A549 (cell line): ENCODE results near the gene ZNF213.

Experiments
- BHLHE40 ChIP-seq: IDR thresholded peaks from 2 replicates; pipeline ENCODE4 v1.6.1; 2012; ENCODE audit warnings: low read depth, low read length, inconsistent platforms
- CBX8 ChIP-seq: fragments of 200-600 bp; sonication (generic); IDR thresholded peaks from 2 replicates; pipeline ENCODE4 v1.6.1; 2016
- CEBPB ChIP-seq, 2 experiments: fragments of >200 bp in 1 of 2; sonication (Bioruptor Twin) in 1 of 2; formaldehyde crosslinking in 1 of 2; IDR thresholded peaks; 2 replicates each; pipeline ENCODE4 v1.6.1; 2012 to 2016
- EP300 ChIP-seq, 2 experiments: fragments of >200 bp; sonication (Bioruptor Twin); formaldehyde crosslinking; IDR thresholded peaks; 2 replicates in 1 of 2; 3 replicates in 1 of 2; pipeline ENCODE4 v1.6.1; 2016 to 2017
- JUN ChIP-seq, 2 experiments: fragments of >200 bp; sonication (Bioruptor Twin); formaldehyde crosslinking; IDR thresholded peaks; 2 replicates in 1 of 2; 3 replicates in 1 of 2; pipeline ENCODE4 v1.6.1; 2016 to 2017
- KDM1A ChIP-seq: fragments of 200-600 bp; sonication (generic); IDR thresholded peaks from 2 replicates; pipeline ENCODE4 v1.6.1; 2016; ENCODE audit warnings: low read depth, mild to moderate bottlenecking
- POLR2AphosphoS2 ChIP-seq: conservative IDR thresholded peaks from 2 replicates; pipeline ENCODE4 v1.6.1; 2012; ENCODE audit warnings: low read length, improper control_type of control experiment, inconsistent platforms
- SREBF2 ChIP-seq: fragments of 450-650 bp; IDR thresholded peaks from 2 replicates; pipeline ENCODE4 v1.6.1; 2014; ENCODE audit warnings: mild to moderate bottlenecking, moderate library complexity
- TFCP2L1 ChIP-seq: fragments of 250-450 bp; sonication (Bioruptor Pico); IDR thresholded peaks from 2 replicates; pipeline ENCODE4 v1.5.0; 2021; ENCODE audit warnings: mild to moderate bottlenecking
- ZNF302 ChIP-seq: fragments of 250-450 bp; sonication (Bioruptor Pico); IDR thresholded peaks from 2 replicates; pipeline ENCODE4 v1.9.0; 2021; ENCODE audit warnings: inconsistent platforms, mild to moderate bottlenecking, moderate library complexity
- TF ChIP-seq, protein P1 (sequence below): fragments of >200 bp; sonication (Bioruptor Twin); formaldehyde crosslinking; IDR thresholded peaks from 3 replicates; pipeline ENCODE4 v1.5.1; 2016
- TF ChIP-seq, protein P2 (sequence below): fragments of 450-650 bp; IDR thresholded peaks from 2 replicates; pipeline ENCODE4 v1.6.1; 2014; ENCODE audit warnings: antibody characterized with exemption

DNA sequence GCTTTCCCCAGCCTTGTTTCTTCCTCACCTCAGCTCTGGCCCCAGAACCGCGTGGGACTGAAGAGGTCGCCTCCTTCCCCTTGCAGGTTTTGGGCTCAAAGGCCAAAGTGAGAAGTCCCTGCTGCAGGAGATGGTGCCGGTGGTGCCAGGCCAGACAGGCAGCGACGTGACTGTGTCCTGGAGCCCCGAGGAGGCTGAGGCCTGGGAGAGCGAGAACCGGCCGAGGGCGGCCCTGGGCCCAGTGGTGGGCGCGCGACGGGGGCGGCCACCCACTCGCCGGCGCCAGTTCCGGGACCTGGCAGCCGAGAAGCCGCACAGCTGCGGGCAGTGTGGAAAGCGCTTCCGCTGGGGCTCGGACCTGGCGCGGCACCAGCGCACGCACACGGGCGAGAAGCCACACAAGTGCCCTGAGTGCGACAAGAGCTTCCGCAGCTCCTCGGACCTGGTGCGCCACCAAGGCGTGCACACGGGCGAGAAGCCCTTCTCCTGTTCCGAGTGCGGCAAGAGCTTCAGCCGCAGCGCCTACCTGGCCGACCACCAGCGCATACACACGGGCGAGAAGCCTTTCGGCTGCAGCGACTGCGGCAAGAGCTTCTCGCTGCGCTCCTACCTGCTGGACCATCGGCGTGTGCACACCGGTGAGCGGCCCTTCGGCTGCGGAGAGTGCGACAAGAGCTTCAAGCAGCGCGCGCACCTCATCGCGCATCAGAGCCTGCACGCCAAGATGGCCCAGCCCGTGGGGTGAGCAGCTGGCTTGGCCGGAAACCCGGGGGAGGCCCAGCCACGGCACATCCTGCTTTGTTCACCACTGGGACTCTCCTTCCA lies 6.0 kb downstream of the ZNF213 start:
- TF ChIP-seq, protein P1, sequence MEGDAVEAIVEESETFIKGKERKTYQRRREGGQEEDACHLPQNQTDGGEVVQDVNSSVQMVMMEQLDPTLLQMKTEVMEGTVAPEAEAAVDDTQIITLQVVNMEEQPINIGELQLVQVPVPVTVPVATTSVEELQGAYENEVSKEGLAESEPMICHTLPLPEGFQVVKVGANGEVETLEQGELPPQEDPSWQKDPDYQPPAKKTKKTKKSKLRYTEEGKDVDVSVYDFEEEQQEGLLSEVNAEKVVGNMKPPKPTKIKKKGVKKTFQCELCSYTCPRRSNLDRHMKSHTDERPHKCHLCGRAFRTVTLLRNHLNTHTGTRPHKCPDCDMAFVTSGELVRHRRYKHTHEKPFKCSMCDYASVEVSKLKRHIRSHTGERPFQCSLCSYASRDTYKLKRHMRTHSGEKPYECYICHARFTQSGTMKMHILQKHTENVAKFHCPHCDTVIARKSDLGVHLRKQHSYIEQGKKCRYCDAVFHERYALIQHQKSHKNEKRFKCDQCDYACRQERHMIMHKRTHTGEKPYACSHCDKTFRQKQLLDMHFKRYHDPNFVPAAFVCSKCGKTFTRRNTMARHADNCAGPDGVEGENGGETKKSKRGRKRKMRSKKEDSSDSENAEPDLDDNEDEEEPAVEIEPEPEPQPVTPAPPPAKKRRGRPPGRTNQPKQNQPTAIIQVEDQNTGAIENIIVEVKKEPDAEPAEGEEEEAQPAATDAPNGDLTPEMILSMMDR, result no peak
- no peak for TF ChIP-seq BHLHE40
- no peak for TF ChIP-seq JUN (IDR thresholded peaks at IDR 0.05)
- no peak for TF ChIP-seq ZNF302
- TF ChIP-seq EP300 (IDR thresholded peaks at IDR 0.05), result no peak
- no peak for TF ChIP-seq CEBPB (IDR thresholded peaks at IDR 0.05)
- TF ChIP-seq POLR2AphosphoS2, result no peak
- TF ChIP-seq TFCP2L1, result no peak
- no peak for TF ChIP-seq SREBF2
- no peak for TF ChIP-seq KDM1A
- TF ChIP-seq, protein P2, sequence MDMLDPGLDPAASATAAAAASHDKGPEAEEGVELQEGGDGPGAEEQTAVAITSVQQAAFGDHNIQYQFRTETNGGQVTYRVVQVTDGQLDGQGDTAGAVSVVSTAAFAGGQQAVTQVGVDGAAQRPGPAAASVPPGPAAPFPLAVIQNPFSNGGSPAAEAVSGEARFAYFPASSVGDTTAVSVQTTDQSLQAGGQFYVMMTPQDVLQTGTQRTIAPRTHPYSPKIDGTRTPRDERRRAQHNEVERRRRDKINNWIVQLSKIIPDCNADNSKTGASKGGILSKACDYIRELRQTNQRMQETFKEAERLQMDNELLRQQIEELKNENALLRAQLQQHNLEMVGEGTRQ, result no peak
- no peak for TF ChIP-seq CBX8
